Large intestine (tissue), 12 donors: Measurements from ENCODE around the gene HINT1. TPM values are rescaled to one million over a fixed set of nuclear protein-coding genes. Genes with fewer than 3 reads are reported as not detected.

ENCODE experiments used
- DNase-seq, 2 donors: peaks; one replicate each; pipeline versions ENCODE4 v3.0.0 to v3.0.0-alpha.2; 2013
- H3K27ac ChIP-seq: one replicate; pipeline ENCODE4 v1.5.1; 2013; ENCODE audit warnings: low read length
- H3K27me3 ChIP-seq: 2 replicates; pipeline ENCODE4 v1.6.1; 2013; ENCODE audit warnings: low read length; ENCODE audit not compliant: control insufficient read depth, insufficient read depth
- H3K36me3 ChIP-seq: 2 replicates; pipeline ENCODE4 v1.6.1; 2013; ENCODE audit warnings: low read length; ENCODE audit not compliant: control insufficient read depth, insufficient read depth
- H3K4me1 ChIP-seq: one replicate; pipeline ENCODE4 v1.6.1; 2013; ENCODE audit warnings: low read length; ENCODE audit not compliant: control insufficient read depth, insufficient read depth
- H3K4me3 ChIP-seq: one replicate; pipeline ENCODE4 v1.5.1; 2013; ENCODE audit warnings: low read length
- H3K9me3 ChIP-seq: one replicate; pipeline ENCODE4 v1.6.1; 2013; ENCODE audit warnings: mild to moderate bottlenecking, low read depth, low read length, moderate library complexity; ENCODE audit not compliant: control insufficient read depth
- WGBS: methylation state at CpG from one replicate; pipeline ENCODE4 v1.1.5; 2013; ENCODE audit warnings: low lambda C conversion rate; ENCODE audit not compliant: insufficient coverage; 5-methylcytosine and 5-hydroxymethylcytosine counted together
- long read RNA-seq, 11 donors: transcript quantifications; one replicate each; lab custom pipeline, GENCODE V29; 2026
- polyA plus RNA-seq: library from polyadenylated mRNA; unstranded; fragments of 120-200 nt; gene quantifications from one replicate; pipeline ENCODE4 v1.2.1, GENCODE V29; 2013

HINT1 gene
- 350 TPM for polyA plus RNA-seq
- long read RNA-seq, donor 1, transcript HINT1-209 (3 exons, 656 nt): minor isoform, 6 of 352 reads
- long read RNA-seq, donor 1, transcript HINT1-201 (3 exons, 1,081 nt): major isoform, 304 of 352 reads
- long read RNA-seq, donor 1, partial matches to known transcripts: 15 of 352 reads
- long read RNA-seq, donor 1, other reads (novel, unspliced or antisense): 20 of 352 reads
- long read RNA-seq, donor 2, transcript HINT1-201 (3 exons, 1,081 nt): major isoform, 1,010 of 1,245 reads
- long read RNA-seq, donor 2, transcript HINT1-209 (3 exons, 656 nt): minor isoform, 19 of 1,245 reads
- long read RNA-seq, donor 2, transcript HINT1-204 (2 exons, 681 nt): minor isoform, 16 of 1,245 reads
- long read RNA-seq, donor 2, partial matches to known transcripts: 100 of 1,245 reads
- long read RNA-seq, donor 2, other reads (novel, unspliced or antisense): 95 of 1,245 reads
- long read RNA-seq, donor 3, transcript HINT1-201 (3 exons, 1,081 nt): major isoform, 1,084 of 1,448 reads
- long read RNA-seq, donor 3, transcript HINT1-209 (3 exons, 656 nt): minor isoform, 33 of 1,448 reads
- long read RNA-seq, donor 3, transcript HINT1-204 (2 exons, 681 nt): minor isoform, 10 of 1,448 reads
- long read RNA-seq, donor 3, partial matches to known transcripts: 205 of 1,448 reads
- long read RNA-seq, donor 3, other reads (novel, unspliced or antisense): 112 of 1,448 reads
- long read RNA-seq, donor 4, transcript HINT1-201 (3 exons, 1,081 nt): major isoform, 82 of 96 reads
- long read RNA-seq, donor 4, partial matches to known transcripts: 7 of 96 reads
- long read RNA-seq, donor 4, other reads (novel, unspliced or antisense): 0 of 96 reads
- long read RNA-seq, donor 5, transcript HINT1-209 (3 exons, 656 nt): minor isoform, 8 of 305 reads
- long read RNA-seq, donor 5, transcript HINT1-201 (3 exons, 1,081 nt): major isoform, 274 of 305 reads
- long read RNA-seq, donor 5, partial matches to known transcripts: 12 of 305 reads
- long read RNA-seq, donor 5, other reads (novel, unspliced or antisense): 5 of 305 reads
- long read RNA-seq, donor 6, transcript HINT1-209 (3 exons, 656 nt): minor isoform, 9 of 611 reads
- long read RNA-seq, donor 6, transcript HINT1-201 (3 exons, 1,081 nt): major isoform, 486 of 611 reads
- long read RNA-seq, donor 6, partial matches to known transcripts: 63 of 611 reads
- long read RNA-seq, donor 6, other reads (novel, unspliced or antisense): 49 of 611 reads
- long read RNA-seq, donor 7, transcript HINT1-201 (3 exons, 1,081 nt): major isoform, 278 of 353 reads
- long read RNA-seq, donor 7, partial matches to known transcripts: 55 of 353 reads
- long read RNA-seq, donor 7, other reads (novel, unspliced or antisense): 18 of 353 reads
- long read RNA-seq, donor 8, transcript HINT1-209 (3 exons, 656 nt): minor isoform, 31 of 941 reads
- long read RNA-seq, donor 8, transcript HINT1-204 (2 exons, 681 nt): minor isoform, 16 of 941 reads
- long read RNA-seq, donor 8, transcript HINT1-201 (3 exons, 1,081 nt): major isoform, 690 of 941 reads
- long read RNA-seq, donor 8, partial matches to known transcripts: 139 of 941 reads
- long read RNA-seq, donor 8, other reads (novel, unspliced or antisense): 62 of 941 reads
- long read RNA-seq, donor 9, transcript HINT1-209 (3 exons, 656 nt): minor isoform, 31 of 1,065 reads
- long read RNA-seq, donor 9, transcript HINT1-204 (2 exons, 681 nt): minor isoform, 13 of 1,065 reads
- long read RNA-seq, donor 9, transcript HINT1-201 (3 exons, 1,081 nt): major isoform, 772 of 1,065 reads
- long read RNA-seq, donor 9, partial matches to known transcripts: 146 of 1,065 reads
- long read RNA-seq, donor 9, other reads (novel, unspliced or antisense): 100 of 1,065 reads
- long read RNA-seq, donor 10, transcript HINT1-209 (3 exons, 656 nt): minor isoform, 13 of 721 reads
- long read RNA-seq, donor 10, transcript HINT1-201 (3 exons, 1,081 nt): major isoform, 546 of 721 reads
- long read RNA-seq, donor 10, transcript HINT1-204 (2 exons, 681 nt): minor isoform, 6 of 721 reads
- long read RNA-seq, donor 10, partial matches to known transcripts: 81 of 721 reads
- long read RNA-seq, donor 10, other reads (novel, unspliced or antisense): 74 of 721 reads
- long read RNA-seq, donor 11, transcript HINT1-201 (3 exons, 1,081 nt): major isoform, 387 of 487 reads
- long read RNA-seq, donor 11, transcript HINT1-209 (3 exons, 656 nt): minor isoform, 11 of 487 reads
- long read RNA-seq, donor 11, partial matches to known transcripts: 54 of 487 reads
- long read RNA-seq, donor 11, other reads (novel, unspliced or antisense): 29 of 487 reads

DNA sequence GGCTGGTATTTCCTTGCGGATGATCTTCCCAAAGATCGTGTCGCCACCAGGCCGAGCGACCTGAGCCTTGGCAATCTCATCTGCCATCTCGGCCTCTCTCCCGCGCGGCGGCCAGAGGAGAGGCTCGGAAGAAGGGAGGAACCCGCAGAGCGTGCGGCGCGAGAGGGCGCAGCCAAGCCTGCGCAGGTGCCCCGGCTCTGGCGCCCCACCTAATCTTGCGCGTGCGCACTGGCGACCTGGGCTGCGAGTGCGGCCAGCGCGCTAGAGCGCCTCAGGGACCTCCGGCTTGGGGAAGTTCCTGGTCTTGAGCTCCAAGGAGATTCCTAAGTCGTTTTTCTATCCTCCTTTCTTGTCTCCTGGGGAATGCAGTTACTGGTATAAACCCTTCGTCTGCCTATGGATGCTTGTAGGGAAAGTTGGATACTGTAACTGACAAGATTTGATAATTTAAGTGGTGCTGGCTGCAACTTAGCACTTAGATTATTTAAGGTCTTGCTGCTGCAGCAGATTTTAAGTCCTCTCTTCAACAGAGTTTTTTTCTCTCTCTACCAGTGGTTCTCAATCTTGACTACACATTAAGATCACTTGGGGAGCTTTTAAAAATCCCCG is at the start of gene HINT1:
Gene HINT1, minus strand, starts transcription at position 138 of the 609 bp plus-strand sequence. Its CDS starts 51 bp downstream, at position 87.
- H3K27ac ChIP-seq: peak within 1 kb of the TSS; percentile 97
- H3K36me3 ChIP-seq: peaks cover 20% of the 10 kb centered on the region
- H3K4me1 ChIP-seq: peaks cover 6% of the 10 kb centered on the region
- H3K9me3 ChIP-seq: no peaks in the 10 kb centered on the region
- DNase-seq: peak; percentile 94
- WGBS: no CpG with 5 or more reads among the region's 33 CpGs
- H3K27me3 ChIP-seq: no peaks in the 10 kb centered on the region
- peak within 1 kb of the TSS; percentile 91 for H3K4me3 ChIP-seq

- no peak overlapping the region for H3K27ac ChIP-seq
- WGBS: 100% methylated on average over 1 of the region's 3 CpGs
- H3K4me3 ChIP-seq: no peak overlapping the region
- no peak for DNase-seq
- H3K4me1 ChIP-seq: no peaks in the 10 kb centered on the region
- no peaks in the 10 kb centered on the region for H3K27me3 ChIP-seq
- H3K9me3 ChIP-seq: no peaks in the 10 kb centered on the region
- H3K36me3 ChIP-seq: no peaks in the 10 kb centered on the region
Observed at GRCh38 chr5:131214609-131215227, 49.7 kb upstream of the HINT1 start.

- WGBS: 86% methylated on average over 1 of the region's 5 CpGs
- DNase-seq: no peak
- H3K36me3 ChIP-seq: no peaks in the 10 kb centered on the region
- H3K27ac ChIP-seq: no peak overlapping the region
- H3K27me3 ChIP-seq: no peaks in the 10 kb centered on the region
- H3K4me1 ChIP-seq: no peaks in the 10 kb centered on the region
- no peak overlapping the region for H3K4me3 ChIP-seq
- H3K9me3 ChIP-seq: no peaks in the 10 kb centered on the region
Observed at GRCh38 chr5:131212471-131213021, 47.5 kb upstream of the HINT1 start.

DNA sequence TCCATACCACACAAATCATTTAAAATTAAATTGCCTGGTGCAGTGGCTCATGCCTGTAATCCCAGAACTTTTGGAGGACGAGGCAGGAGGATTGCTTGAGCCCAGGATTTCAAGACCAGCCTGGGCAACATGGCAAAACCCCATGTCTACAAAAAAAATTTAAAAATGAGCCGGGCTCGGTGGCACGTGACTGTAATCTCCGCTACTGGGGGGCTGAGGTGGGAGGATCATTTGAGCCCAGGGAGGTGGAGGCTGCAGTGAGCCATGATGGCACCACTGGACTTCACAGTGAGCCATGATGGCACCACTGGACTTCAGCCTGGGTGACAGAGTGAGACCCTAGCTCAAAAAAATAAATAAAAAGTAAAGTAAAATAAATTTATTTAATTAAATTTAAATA is 46.6 kb upstream of the HINT1 start:
- H3K4me3 ChIP-seq: no peak overlapping the region
- H3K4me1 ChIP-seq: no peaks in the 10 kb centered on the region
- H3K36me3 ChIP-seq: no peaks in the 10 kb centered on the region
- WGBS: no CpG with 5 or more reads among the region's 5 CpGs
- no peak for DNase-seq
- no peaks in the 10 kb centered on the region for H3K27me3 ChIP-seq
- no peak overlapping the region for H3K27ac ChIP-seq
- no peaks in the 10 kb centered on the region for H3K9me3 ChIP-seq

- no peaks in the 10 kb centered on the region for H3K27me3 ChIP-seq
- no peaks in the 10 kb centered on the region for H3K36me3 ChIP-seq
- no peaks in the 10 kb centered on the region for H3K4me1 ChIP-seq
- no peak overlapping the region for H3K4me3 ChIP-seq
- no peak overlapping the region for H3K27ac ChIP-seq
- DNase-seq: no peak
- H3K9me3 ChIP-seq: no peaks in the 10 kb centered on the region
Observed at GRCh38 chr5:131210151-131210510, 45.1 kb upstream of the HINT1 start.

GRCh38 chr5:131209506-131210150 is 44.6 kb upstream of the HINT1 start:
- no CpG with 5 or more reads among the region's 6 CpGs for WGBS
- peak in 1 of 2 donors; percentile 12 for DNase-seq
- no peaks in the 10 kb centered on the region for H3K4me1 ChIP-seq
- H3K9me3 ChIP-seq: no peaks in the 10 kb centered on the region
- H3K27ac ChIP-seq: no peak overlapping the region
- H3K36me3 ChIP-seq: no peaks in the 10 kb centered on the region
- no peaks in the 10 kb centered on the region for H3K27me3 ChIP-seq
- no peak overlapping the region for H3K4me3 ChIP-seq

- Histone ChIP-seq H3K27me3 (no peaks in the 10 kb centered on the region), H3K36me3 (no peaks in the 10 kb centered on the region), H3K4me3 (no peak overlapping the region), H3K27ac (no peak overlapping the region), H3K9me3 (no peaks in the 10 kb centered on the region), H3K4me1 (no peaks in the 10 kb centered on the region)
- WGBS: no CpG with 5 or more reads among the region's 1 CpG
- no peak for DNase-seq
Observed at GRCh38 chr5:131209175-131209505, 44.1 kb upstream of the HINT1 start.

- DNase-seq: no peak
- WGBS: 80% methylated on average over 1 of the region's 1 CpG
- no peaks in the 10 kb centered on the region for H3K36me3 ChIP-seq
- no peak overlapping the region for H3K4me3 ChIP-seq
- no peaks in the 10 kb centered on the region for H3K9me3 ChIP-seq
- H3K4me1 ChIP-seq: no peaks in the 10 kb centered on the region
- H3K27me3 ChIP-seq: no peaks in the 10 kb centered on the region
- no peak overlapping the region for H3K27ac ChIP-seq
Observed at GRCh38 chr5:131206772-131207171, 41.7 kb upstream of the HINT1 start.
